ENCODE results near the gene BCDIN3D.

DNA sequence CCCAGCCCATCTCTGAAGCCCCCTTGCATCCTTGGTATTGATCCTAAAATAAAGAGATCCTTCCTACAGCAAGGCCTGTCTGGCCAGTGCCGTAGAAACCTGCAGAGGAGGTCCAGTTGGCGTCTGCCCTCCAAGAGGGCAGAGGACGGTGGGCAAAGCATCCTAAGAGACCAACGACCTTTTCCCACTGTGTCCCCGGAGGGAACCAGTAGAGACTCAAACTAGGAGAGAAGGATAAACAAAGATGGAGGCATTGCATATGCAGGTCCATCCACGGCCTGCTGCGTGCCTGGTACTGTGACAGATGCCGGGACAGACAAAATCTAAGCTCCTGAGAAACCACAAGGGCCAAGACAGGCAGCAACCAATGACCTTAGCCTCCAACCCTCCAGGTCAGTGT, 18.5 kb downstream of the BCDIN3D start:
- TF ChIP-seq, protein P1, sequence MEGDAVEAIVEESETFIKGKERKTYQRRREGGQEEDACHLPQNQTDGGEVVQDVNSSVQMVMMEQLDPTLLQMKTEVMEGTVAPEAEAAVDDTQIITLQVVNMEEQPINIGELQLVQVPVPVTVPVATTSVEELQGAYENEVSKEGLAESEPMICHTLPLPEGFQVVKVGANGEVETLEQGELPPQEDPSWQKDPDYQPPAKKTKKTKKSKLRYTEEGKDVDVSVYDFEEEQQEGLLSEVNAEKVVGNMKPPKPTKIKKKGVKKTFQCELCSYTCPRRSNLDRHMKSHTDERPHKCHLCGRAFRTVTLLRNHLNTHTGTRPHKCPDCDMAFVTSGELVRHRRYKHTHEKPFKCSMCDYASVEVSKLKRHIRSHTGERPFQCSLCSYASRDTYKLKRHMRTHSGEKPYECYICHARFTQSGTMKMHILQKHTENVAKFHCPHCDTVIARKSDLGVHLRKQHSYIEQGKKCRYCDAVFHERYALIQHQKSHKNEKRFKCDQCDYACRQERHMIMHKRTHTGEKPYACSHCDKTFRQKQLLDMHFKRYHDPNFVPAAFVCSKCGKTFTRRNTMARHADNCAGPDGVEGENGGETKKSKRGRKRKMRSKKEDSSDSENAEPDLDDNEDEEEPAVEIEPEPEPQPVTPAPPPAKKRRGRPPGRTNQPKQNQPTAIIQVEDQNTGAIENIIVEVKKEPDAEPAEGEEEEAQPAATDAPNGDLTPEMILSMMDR (conservative IDR thresholded peaks at IDR 0.05), result no peak
- no peak for TF ChIP-seq ZFX (IDR thresholded peaks at IDR 0.05)

Data from C4-2B (cell line).